A549 (cell line): ENCODE data around the gene ZFYVE28.

Source experiments
- ESRRA ChIP-seq: fragments of 150-350 bp; IDR thresholded peaks from 2 replicates; pipeline ENCODE4 v1.6.1; 2014; ENCODE audit warnings: mild to moderate bottlenecking, low read length, borderline replicate concordance
- POLR2A ChIP-seq: IDR thresholded peaks from 2 replicates; pipeline ENCODE4 v1.6.1; 2012; ENCODE audit warnings: mild to moderate bottlenecking, low read length
- RAD21 ChIP-seq, 2 experiments: fragments of >200 bp in 1 of 2; sonication (Bioruptor Twin) in 1 of 2; formaldehyde crosslinking in 1 of 2; IDR thresholded peaks in 1 of 2; conservative IDR thresholded peaks in 1 of 2; 2 replicates in 1 of 2; 3 replicates in 1 of 2; pipeline ENCODE4 v1.6.1; 2012 to 2018; ENCODE audit warnings: inconsistent platforms in 1 of 2
- RCOR1 ChIP-seq: fragments of 150-350 bp; IDR thresholded peaks from 2 replicates; pipeline ENCODE4 v1.6.1; 2014; ENCODE audit warnings: antibody characterized with exemption, low read length, low read depth
- ZSCAN20 ChIP-seq: fragments of 250-450 bp; sonication (Bioruptor Pico); IDR thresholded peaks from 2 replicates; pipeline ENCODE4 v1.8.0; 2022; ENCODE audit warnings: mild to moderate bottlenecking, moderate library complexity
- TF ChIP-seq, protein P1 (sequence below): fragments of >200 bp; sonication (Bioruptor Twin); formaldehyde crosslinking; IDR thresholded peaks from 3 replicates; pipeline ENCODE4 v1.5.1; 2016

DNA sequence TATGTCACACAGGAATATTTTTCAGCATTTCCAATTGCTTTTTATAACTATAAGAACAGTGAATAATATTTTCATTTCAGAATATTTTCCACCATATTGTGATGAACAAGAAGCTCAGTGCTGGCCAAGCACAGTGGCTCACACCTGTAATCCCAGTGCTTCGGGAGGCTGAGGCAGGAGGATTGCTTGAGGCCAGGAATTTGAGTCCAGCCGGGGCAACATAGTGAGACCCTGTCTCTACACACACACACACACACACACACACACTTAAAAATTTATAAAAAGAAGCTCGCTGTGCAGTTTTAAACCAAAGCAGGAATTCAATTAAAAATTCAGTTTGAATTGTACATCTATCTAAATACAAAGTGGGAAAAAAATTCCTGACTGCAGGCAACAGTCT, 3.2 kb downstream of the ZFYVE28 start:
- TF ChIP-seq POLR2A = no peak
- TF ChIP-seq, protein P1, sequence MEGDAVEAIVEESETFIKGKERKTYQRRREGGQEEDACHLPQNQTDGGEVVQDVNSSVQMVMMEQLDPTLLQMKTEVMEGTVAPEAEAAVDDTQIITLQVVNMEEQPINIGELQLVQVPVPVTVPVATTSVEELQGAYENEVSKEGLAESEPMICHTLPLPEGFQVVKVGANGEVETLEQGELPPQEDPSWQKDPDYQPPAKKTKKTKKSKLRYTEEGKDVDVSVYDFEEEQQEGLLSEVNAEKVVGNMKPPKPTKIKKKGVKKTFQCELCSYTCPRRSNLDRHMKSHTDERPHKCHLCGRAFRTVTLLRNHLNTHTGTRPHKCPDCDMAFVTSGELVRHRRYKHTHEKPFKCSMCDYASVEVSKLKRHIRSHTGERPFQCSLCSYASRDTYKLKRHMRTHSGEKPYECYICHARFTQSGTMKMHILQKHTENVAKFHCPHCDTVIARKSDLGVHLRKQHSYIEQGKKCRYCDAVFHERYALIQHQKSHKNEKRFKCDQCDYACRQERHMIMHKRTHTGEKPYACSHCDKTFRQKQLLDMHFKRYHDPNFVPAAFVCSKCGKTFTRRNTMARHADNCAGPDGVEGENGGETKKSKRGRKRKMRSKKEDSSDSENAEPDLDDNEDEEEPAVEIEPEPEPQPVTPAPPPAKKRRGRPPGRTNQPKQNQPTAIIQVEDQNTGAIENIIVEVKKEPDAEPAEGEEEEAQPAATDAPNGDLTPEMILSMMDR = no peak
- no peak for TF ChIP-seq ESRRA
- TF ChIP-seq RAD21 (conservative IDR thresholded peaks at IDR 0.05 in 1 of 2, IDR thresholded peaks at IDR 0.05 in 1 of 2) = no peak
- no peak for TF ChIP-seq ZSCAN20
- no peak for TF ChIP-seq RCOR1
